A673 (cell line): ENCODE data around the gene ATF5. TPM values are rescaled to one million over a fixed set of nuclear protein-coding genes. Genes with fewer than 3 reads are reported as not detected.

Source experiments
- BruUV-seq: library from RNA; stranded (reverse); fragments of 400-500 nt; replicated peaks from 2 replicates; lab custom pipeline; 2021; lab: Mats Ljungman, UMichigan
- CTCF ChIA-PET: fragments of 300-600 bp; sonication (Branson Sonifier 250); formaldehyde crosslinking; loops from one replicate; lab custom pipeline; 2022; ENCODE audit warnings: antibody characterized with exemption; lab: Charles Lee
- POLR2A ChIA-PET: fragments of 300-600 bp; sonication (Branson Sonifier 250); formaldehyde crosslinking; loops from one replicate; lab custom pipeline; 2022; ENCODE audit warnings: antibody characterized with exemption; ENCODE audit not compliant: low non-redundant PET; lab: Charles Lee
- DNase-seq: peaks from one replicate; pipeline ENCODE4 v3.0.0-alpha.2; 2015; ENCODE audit warnings: low spot score
- H3K27ac ChIP-seq: fragments of 200-600 bp; sonication (generic); 2 replicates; pipeline ENCODE4 v1.5.1; 2016; ENCODE audit warnings: mixed run types, low read depth, mild to moderate bottlenecking, mixed read lengths, antibody characterized with exemption, low read length; ENCODE audit not compliant: poor library complexity, severe bottlenecking
- H3K27me3 ChIP-seq: fragments of 200-600 bp; sonication (generic); replicated peaks from 2 replicates; pipeline ENCODE4 v1.6.1; 2017; ENCODE audit warnings: mixed run types, low read depth, mild to moderate bottlenecking, mixed read lengths, antibody characterized with exemption, low read length; ENCODE audit not compliant: insufficient read depth, poor library complexity
- H3K36me3 ChIP-seq: fragments of 200-600 bp; sonication (generic); 2 replicates; pipeline ENCODE4 v1.6.1; 2016; ENCODE audit warnings: mixed run types, mild to moderate bottlenecking, mixed read lengths, antibody characterized with exemption, low read length; ENCODE audit not compliant: insufficient read depth, poor library complexity, severe bottlenecking
- H3K4me1 ChIP-seq: fragments of 200-600 bp; sonication (generic); 2 replicates; pipeline ENCODE4 v1.6.1; 2017; ENCODE audit warnings: mixed run types, mild to moderate bottlenecking, mixed read lengths, antibody characterized with exemption, low read length; ENCODE audit not compliant: insufficient read depth, poor library complexity, severe bottlenecking
- H3K4me3 ChIP-seq: fragments of 200-600 bp; sonication (generic); 2 replicates; pipeline ENCODE4 v1.5.1; 2016; ENCODE audit warnings: low read depth, mixed run types, mild to moderate bottlenecking, mixed read lengths, low read length; ENCODE audit not compliant: poor library complexity, severe bottlenecking
- H3K9me3 ChIP-seq: fragments of 200-600 bp; sonication (generic); 2 replicates; pipeline ENCODE4 v1.6.1; 2016; ENCODE audit warnings: mixed run types, low read depth, mild to moderate bottlenecking, mixed read lengths, antibody characterized with exemption, low read length; ENCODE audit not compliant: poor library complexity, severe bottlenecking
- CTCF ChIP-seq: fragments of 300-800, 200-600 bp; sonication (generic); conservative IDR thresholded peaks from 2 replicates; pipeline ENCODE4 v1.5.1; 2017; ENCODE audit warnings: low read depth, mild to moderate bottlenecking, antibody characterized with exemption, low read length, moderate library complexity, mixed read lengths
- EZH2 ChIP-seq: fragments of 200-600 bp; sonication (generic); IDR thresholded peaks from 2 replicates; pipeline ENCODE4 v1.6.1; 2017; ENCODE audit warnings: borderline replicate concordance, low read depth, mild to moderate bottlenecking, mixed read lengths, antibody characterized with exemption, low read length; ENCODE audit not compliant: poor library complexity, severe bottlenecking
- intact Hi-C: fragments of 100-400 bp; cut with micrococcal nuclease; formaldehyde crosslinking; loops from one replicate; pipeline ENCODE4 v1.10.0; 2022; ENCODE audit not compliant: unreplicated experiment
- total RNA-seq: library from RNA; stranded (reverse); gene quantifications from 2 replicates; pipeline ENCODE4 v1.2.3, GENCODE V29; 2021

ATF5 gene
- total RNA-seq, 1 experiment from 2014 or later: 302 TPM

- Histone ChIP-seq H3K36me3 (peaks cover 28% of the 10 kb centered on the region), H3K9me3 (no peaks in the 10 kb centered on the region), H3K4me3 (no peak overlapping the region), H3K4me1 (no peaks in the 10 kb centered on the region), H3K27ac (no peak overlapping the region), H3K27me3 (no peaks in the 10 kb centered on the region)
- TF ChIP-seq CTCF (no peak), EZH2 (no peak)
- DNase-seq: no peak
- CTCF ChIA-PET: no interaction called here
- POLR2A ChIA-PET: no interaction called here
- no TSS peak for BruUV-seq
- intact Hi-C loops: no loop called here
These were observed 24.9 kb upstream of the ATF5 start for GRCh38 chr19:49904136-49904535.

DNA sequence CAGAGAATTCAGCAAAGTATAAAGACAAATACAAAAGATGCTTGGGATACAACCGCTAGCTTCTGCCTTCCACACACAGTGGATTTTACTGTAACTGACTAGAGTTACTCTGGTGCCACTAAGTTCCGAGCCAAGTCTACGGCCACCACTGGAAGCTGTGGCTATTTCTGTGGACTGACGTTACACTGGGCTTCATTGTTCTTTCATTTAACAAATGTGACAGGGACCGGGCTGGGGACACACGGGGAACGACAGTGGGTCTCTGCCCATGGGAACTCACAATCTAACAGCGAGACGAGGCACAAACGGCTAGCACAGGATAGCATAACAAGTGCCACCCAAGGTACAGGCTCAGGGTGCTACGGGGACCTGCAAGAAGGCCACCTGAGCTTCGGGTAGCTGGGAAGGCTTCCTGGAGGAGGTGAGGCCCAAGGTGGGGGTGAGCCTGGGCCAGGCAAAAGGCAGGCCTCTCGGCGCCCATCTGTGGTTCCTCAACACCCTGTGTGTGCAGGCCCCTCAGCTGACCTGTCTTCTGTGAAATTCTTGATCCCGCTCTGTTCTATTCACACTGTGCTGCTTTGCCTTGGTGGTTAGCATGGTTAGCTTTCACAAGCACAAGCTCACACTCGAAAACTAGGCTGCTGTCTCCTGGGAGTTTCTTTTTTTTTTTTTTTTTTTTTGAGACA is 22.0 kb upstream of the ATF5 start:
- no peak for DNase-seq
- no peak overlapping the region for H3K27ac ChIP-seq
- peaks cover 48% of the 10 kb centered on the region for H3K36me3 ChIP-seq
- intact Hi-C loops: no loop called here
- H3K4me3 ChIP-seq: no peak overlapping the region
- ChIA-PET CTCF (no interaction called here), POLR2A (interaction anchor here (0.7 kb wide), 1 partner anchor 10 kb away, joined by 15 read pairs; the partner anchor contains the start of gene IL4I1)
- no peaks in the 10 kb centered on the region for H3K9me3 ChIP-seq
- H3K27me3 ChIP-seq: no peaks in the 10 kb centered on the region
- TF ChIP-seq CTCF: no peak
- no peak for TF ChIP-seq EZH2
- TSS peak; percentile 57 for BruUV-seq
- H3K4me1 ChIP-seq: no peaks in the 10 kb centered on the region

- no peaks in the 10 kb centered on the region for H3K9me3 ChIP-seq
- no peak overlapping the region for H3K27ac ChIP-seq
- H3K27me3 ChIP-seq: no peaks in the 10 kb centered on the region
- no peak overlapping the region for H3K4me3 ChIP-seq
- no peak for TF ChIP-seq EZH2
- TF ChIP-seq CTCF: no peak
- no peaks in the 10 kb centered on the region for H3K4me1 ChIP-seq
- POLR2A ChIA-PET: no interaction called here
- no peak for DNase-seq
- CTCF ChIA-PET: interaction anchor here (0.7 kb wide), 1 partner anchor 17 kb away, joined by 3 read pairs; no protein-coding TSS in a partner anchor
- no TSS peak for BruUV-seq
- intact Hi-C loops: no loop called here
- peaks cover 48% of the 10 kb centered on the region for H3K36me3 ChIP-seq
These were observed 21.1 kb upstream of the ATF5 start for GRCh38 chr19:49907745-49908446.
